EH (cell line): ENCODE measurements around the gene THSD7B.
"Not testable (repeated sequence)": the region's sequence is repeated elsewhere in the genome, so short reads cannot be mapped to it uniquely, and the experiment has no call there.

Source experiments
- DNase-seq: peaks from one replicate; pipeline ENCODE4 v3.0.0-alpha.2; 2015; ENCODE audit warnings: low read depth

Gene THSD7B

GRCh38 chr2:137049518-137049917 lies 284.2 kb downstream of the THSD7B start:
- DNase-seq = no peak

GRCh38 chr2:137050949-137051348 lies 285.6 kb downstream of the THSD7B start:
- DNase-seq = no peak

GRCh38 chr2:137051778-137052398 lies 286.5 kb downstream of the THSD7B start:
- DNase-seq = no peak

GRCh38 chr2:137056704-137057103 lies 291.4 kb downstream of the THSD7B start:
- no peak for DNase-seq

- DNase-seq = not testable (repeated sequence)
Measured at GRCh38 chr2:137076111-137076765, 310.9 kb downstream of the THSD7B start.

- no peak for DNase-seq
Measured at GRCh38 chr2:137091704-137092103, 326.4 kb downstream of the THSD7B start.

GRCh38 chr2:137093116-137093515 lies 327.8 kb downstream of the THSD7B start:
- no peak for DNase-seq

- DNase-seq = no peak
Measured at GRCh38 chr2:137096187-137096586, 330.8 kb downstream of the THSD7B start.

GRCh38 chr2:137096693-137097092 lies 331.3 kb downstream of the THSD7B start:
- no peak for DNase-seq

- DNase-seq = not testable (repeated sequence)
Measured at GRCh38 chr2:137101814-137102213, 336.5 kb downstream of the THSD7B start.

GRCh38 chr2:137107904-137108303 lies 342.6 kb downstream of the THSD7B start:
- no peak for DNase-seq

GRCh38 chr2:137111896-137112295 lies 346.6 kb downstream of the THSD7B start:
- DNase-seq = no peak

GRCh38 chr2:137115081-137115794 lies 349.9 kb downstream of the THSD7B start:
- DNase-seq = peak; percentile 40

GRCh38 chr2:137115795-137116089 lies 350.4 kb downstream of the THSD7B start:
- DNase-seq = no peak

GRCh38 chr2:137117385-137117784 lies 352.0 kb downstream of the THSD7B start:
- DNase-seq = peak; percentile 40

- peak; percentile 44 for DNase-seq
Measured at GRCh38 chr2:137118140-137118539, 352.8 kb downstream of the THSD7B start.

- DNase-seq = peak; percentile 67
Measured at GRCh38 chr2:137123226-137123625, 357.9 kb downstream of the THSD7B start.

- DNase-seq = no peak
Measured at GRCh38 chr2:137133225-137133624, 367.9 kb downstream of the THSD7B start.

- DNase-seq = no peak
Measured at GRCh38 chr2:137138263-137138662, 372.9 kb downstream of the THSD7B start.

GRCh38 chr2:137151731-137152130 lies 386.4 kb downstream of the THSD7B start:
- DNase-seq = no peak

GRCh38 chr2:137154946-137155345 lies 389.6 kb downstream of the THSD7B start:
- no peak for DNase-seq

- peak; percentile 66 for DNase-seq
Measured at GRCh38 chr2:137155356-137156104, 390.2 kb downstream of the THSD7B start.
